Fibroblast of lung (primary cell): ENCODE results near the gene IMMP2L.

ENCODE experiments used
- CTCF ChIP-seq, 2 donors: IDR thresholded peaks in 1 of 2; conservative IDR thresholded peaks in 1 of 2; 1 replicate in 1 of 2; 2 replicates in 1 of 2; pipeline ENCODE4 v1.5.1; 2011 to 2012; ENCODE audit warnings: low read length in 2 of 2, control low read depth in 1 of 2, inconsistent platforms in 1 of 2, low read depth in 1 of 2, mild to moderate bottlenecking in 1 of 2
- EZH2 ChIP-seq: IDR thresholded peaks from 2 replicates; pipeline ENCODE4 v1.5.1; 2012; ENCODE audit warnings: low read length, control low read depth, mild to moderate bottlenecking; ENCODE audit errors: missing control alignments

GRCh38 chr7:111474723-111475418 lies 87.4 kb downstream of the IMMP2L start:
- TF ChIP-seq CTCF (conservative IDR thresholded peaks at IDR 0.05 in 1 of 2, IDR thresholded peaks at IDR 0.05 in 1 of 2; ENCODE audit: low read depth in 1 of 2, low read length in 2 of 2): no peak
- TF ChIP-seq EZH2: no peak
